CD4-positive, alpha-beta T cell treated with Interleukin-17A for 1 hour (primary cell): ENCODE results near the gene TEX22.

Experiments used
- DNase-seq: peaks from one replicate; pipeline ENCODE4 v3.0.0-alpha.2; 2020

The TEX22 gene

DNA sequence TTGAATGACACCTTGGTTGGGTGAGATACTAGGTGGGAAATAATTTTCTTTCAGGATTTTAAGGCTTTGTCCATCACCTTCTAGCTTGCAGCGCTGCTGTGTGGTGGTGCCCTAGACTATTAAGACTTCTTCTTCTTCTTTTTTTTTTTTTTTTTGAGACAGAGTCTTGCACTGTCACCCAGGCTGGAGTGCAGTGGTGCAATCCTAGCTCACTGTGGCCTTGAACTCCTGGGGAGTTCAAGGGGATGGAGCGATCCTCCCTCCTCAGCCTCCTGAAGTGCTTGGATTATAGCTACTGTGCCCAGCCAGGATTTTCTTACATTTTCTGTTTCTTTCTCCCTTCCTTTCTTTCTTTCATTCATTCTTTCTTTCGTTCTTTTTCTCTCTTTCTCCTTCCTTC, 11.0 kb downstream of the TEX22 start:
- no peak for DNase-seq

- no peak for DNase-seq
Measured at GRCh38 chr14:105410642-105411016, 12.3 kb downstream of the TEX22 start.

DNA sequence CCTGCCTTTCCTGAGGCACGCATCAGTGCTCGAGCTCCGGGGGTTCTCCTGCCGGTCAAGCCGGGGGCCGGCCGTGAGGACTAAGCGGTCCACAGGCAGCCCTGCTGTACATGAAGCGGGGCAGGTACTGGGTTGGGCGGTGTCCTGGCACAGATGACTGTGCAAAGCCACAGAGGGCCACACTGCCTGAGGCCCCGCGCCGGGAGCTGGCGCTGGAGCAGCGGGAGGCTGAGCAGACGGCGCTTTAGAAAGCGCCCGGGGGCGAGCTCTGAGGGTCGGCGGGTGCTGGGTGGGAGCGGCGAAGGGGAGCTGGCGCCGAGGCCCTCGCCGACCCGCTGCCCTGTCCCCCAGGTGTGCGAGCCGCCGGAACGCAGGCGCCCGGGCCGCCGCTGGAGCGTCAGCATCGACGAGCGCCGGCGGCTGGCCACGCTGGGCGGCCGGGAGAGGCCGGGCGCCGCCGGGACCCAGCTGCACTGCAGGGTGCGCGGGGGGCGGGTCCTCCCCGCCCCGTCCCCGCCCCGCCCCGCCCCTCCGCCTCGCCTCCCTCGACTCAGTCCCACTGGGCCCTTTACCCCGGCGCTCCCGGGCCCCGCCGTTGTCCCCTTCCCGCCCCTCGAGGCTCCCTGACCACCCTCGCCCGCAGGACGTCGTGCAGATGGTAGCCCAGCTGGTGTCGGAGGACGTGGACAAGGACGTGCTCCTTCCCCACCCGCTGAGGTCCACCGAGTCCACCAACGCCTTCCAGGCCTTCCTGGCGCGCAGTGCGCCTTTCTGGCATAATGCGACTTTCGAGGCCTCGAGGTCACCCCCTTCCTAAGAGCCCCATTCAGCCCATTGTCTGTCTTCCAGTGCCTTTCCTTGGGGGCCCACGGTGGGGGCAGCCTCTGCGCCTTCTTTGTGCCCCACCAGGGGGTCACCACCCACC, 12.9 kb downstream of the TEX22 start:
- peak; percentile 14 for DNase-seq

DNA sequence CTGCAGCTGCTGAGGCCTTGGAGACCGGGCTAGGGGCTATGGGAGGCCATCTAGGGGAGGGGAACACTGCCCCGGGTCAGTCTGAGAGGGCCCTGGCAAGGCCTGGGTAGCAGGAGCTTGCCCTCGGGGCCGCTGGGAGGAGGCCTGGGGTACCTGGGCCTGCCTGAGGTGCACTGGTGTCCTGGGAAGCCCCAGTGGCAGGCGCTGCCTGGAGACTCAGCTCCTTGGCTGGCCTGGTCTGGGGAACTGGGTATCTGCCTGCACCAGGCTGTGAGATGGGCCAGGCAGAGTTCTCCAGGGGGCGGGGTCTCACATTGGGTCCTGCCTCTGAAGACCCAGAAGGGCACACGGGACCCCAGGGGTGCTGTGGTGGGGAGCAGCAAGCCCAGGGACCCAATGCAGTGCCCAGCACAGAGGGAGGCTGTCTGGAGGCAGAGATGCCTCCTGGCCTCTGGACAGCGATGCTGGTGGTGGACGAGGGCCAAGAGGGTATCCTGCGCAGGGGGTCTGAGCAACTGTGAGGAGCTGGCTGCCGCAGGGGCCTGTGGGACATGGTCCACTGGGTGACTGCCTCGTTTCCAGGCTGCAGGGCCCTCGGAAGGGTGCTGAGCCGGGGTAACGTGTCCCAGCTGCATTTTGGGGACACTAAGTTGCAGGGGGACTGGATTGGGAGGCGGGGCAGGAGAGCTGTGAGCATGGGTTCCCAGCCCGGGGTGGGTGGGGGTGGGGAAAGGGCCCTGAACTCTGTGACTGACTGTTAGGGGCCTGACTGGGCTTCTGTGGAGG, 13.8 kb downstream of the TEX22 start:
- DNase-seq = no peak

GRCh38 chr14:105412771-105413543, 14.6 kb downstream of the TEX22 start:
- no peak for DNase-seq

- no peak for DNase-seq
Measured at GRCh38 chr14:105413544-105413886, 15.2 kb downstream of the TEX22 start.

GRCh38 chr14:105414456-105415371, 16.4 kb downstream of the TEX22 start:
- peak; percentile 59 for DNase-seq

- DNase-seq = no peak
Measured at GRCh38 chr14:105415481-105416428, 17.4 kb downstream of the TEX22 start.

DNA sequence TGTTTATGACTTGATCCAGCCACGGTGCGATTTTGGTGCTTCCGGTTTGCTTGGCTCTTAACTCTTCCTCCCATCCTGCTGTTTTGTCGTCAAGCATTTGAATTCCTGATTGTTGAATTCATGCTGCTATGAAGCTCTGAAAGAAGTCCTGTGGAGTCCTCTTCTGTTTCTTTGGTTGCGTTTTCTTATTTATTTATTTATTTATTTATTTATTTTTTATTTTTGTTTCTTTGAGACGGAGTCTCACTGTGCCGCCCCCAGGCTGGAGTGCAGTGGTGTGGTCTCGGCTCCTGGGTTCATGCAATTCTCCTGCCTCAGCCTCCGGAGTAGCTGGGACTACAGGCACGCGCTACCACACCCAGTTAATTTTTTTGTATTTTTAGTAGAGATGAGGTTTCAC, 18.3 kb downstream of the TEX22 start:
- DNase-seq = no peak

DNA sequence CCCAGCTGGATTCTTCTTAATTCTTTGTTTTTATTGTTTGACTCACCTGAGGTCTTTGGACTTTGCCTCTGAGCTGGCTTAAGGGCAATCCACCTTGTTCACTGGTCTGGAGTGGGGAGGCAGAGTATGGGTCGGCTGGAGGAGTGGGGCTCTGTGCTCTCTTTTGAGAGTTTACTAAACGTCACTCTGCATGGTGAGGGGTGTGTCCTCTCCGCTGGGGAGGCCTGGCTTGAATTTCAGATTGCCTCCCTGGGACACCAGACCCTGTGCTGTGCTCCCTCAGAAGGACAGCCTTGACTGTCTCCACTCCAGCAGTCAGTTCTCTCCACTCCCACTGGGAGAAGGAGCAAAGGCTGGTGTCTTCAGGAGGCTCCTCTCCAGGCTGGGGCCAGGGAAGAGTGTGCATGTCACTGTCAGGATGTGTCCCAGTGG, 19.4 kb downstream of the TEX22 start:
- DNase-seq = no peak

GRCh38 chr14:105418269-105419194, 20.2 kb downstream of the TEX22 start:
- DNase-seq = no peak

DNA sequence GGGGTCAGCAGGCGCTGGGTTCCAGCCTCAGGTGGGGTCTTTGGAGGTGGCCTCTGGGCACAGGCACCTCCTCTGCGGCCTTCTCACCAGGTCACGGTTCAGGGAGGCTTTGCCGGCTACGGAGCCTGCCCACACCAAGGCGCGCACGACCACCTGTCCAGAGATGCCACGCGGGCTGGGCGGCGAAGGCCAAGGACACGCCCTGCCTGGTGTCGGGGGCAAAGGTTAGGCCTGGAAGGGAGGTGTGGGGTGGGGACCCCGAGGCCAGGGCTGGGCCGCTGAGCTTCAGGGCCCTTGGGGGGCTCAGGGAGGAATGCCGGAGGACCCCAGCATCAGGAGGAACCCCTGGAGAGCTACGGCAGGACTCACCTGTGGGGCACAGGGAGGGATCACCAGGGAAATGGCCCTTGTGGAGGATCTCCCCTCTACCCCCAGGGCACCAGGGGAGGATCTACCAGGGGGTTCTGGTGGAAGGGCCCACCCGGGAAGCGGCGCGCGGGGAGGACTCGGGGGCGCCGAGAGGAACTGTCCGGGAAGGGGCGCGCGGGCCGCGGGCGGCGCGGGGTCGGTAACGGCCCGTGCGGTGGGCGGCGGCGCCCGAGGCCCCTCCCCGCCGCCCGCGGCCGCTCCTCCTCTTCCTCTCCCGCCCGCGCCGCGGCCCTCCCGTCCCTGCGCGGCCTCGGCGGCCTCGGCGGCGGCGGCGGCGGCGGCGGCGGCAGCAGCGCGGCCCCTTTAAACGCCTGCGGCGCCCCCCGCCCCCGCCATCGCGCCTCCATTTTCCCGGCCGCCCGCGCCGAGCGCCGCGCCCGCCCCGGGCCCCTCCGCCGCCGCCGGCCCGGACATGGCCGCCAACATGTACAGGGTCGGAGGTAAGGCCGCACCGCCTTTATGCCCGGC, 21.1 kb downstream of the TEX22 start, which contains the start of gene MTA1:
Gene MTA1, plus strand, starts transcription at position 633 of the 897 bp plus-strand sequence. Its CDS starts 209 bp downstream, at position 842.
- peak; percentile 37 for DNase-seq

- no peak for DNase-seq
Measured at GRCh38 chr14:105420101-105420973, 22.0 kb downstream of the TEX22 start.

DNA sequence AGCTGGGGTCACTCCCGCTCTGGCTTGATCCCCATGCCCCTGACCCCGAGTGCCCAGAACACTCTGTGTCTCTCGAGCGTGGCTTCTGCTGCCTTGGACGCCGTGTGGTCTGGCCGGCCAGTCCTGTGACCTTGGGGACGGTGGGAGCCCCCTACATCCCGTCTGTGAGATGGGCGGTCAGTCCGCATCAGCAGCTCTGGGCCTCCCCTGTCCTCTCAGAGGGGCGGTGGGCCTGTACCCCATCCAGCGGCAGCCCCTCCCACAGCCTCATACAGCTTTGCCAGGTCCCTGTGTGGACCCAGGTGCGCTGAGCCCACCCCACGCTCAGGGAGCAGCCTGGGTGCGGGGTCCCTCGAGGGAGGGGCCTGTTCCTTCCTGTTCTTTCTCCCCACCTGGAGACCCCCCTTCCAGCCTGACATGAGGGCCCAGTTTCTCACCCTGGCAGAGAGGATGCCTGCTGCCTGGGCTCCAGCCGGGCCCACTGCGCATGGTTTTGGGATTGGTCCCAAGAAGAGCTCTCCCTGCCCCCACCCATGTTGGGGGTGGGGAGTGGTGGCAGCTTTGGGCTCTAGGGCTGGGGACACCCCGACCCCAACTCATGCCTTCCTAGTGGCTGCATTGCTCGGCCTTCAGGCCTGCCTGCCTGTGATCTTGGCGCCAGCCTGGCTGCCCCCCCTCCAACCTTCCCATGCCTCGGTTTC, 22.8 kb downstream of the TEX22 start:
- DNase-seq = no peak

- no peak for DNase-seq
Measured at GRCh38 chr14:105421723-105422615, 23.6 kb downstream of the TEX22 start.
